HEK293 (cell line): Measurements from ENCODE around the gene GLIS1.

Source experiments
- CTCF ChIA-PET: fragments of 350-600 bp; formaldehyde crosslinking; extraction: SDS; loops from one replicate; lab custom pipeline; 2021; ENCODE audit warnings: antibody characterized with exemption; lab: Yijun Ruan, JAX
- POLR2A ChIA-PET: fragments of 300-600 bp; formaldehyde crosslinking; extraction: SDS; loops from one replicate; lab custom pipeline; 2020; ENCODE audit warnings: antibody characterized with exemption, inconsistent platforms; lab: Yijun Ruan, JAX
- H3K27ac ChIP-seq: fragments of 200-500 bp; sonication (Bioruptor generic); 2 replicates; pipeline ENCODE4 v1.5.1; 2014; ENCODE audit warnings: low read depth, low read length, control low read depth, inconsistent platforms; ENCODE audit errors: extremely low read depth
- H3K36me3 ChIP-seq, 2 experiments: fragments of 200-500 bp in 1 of 2; sonication (Bioruptor generic) in 1 of 2; 1 replicate in 1 of 2; 2 replicates in 1 of 2; pipeline ENCODE4 v1.5.1; 2014 to 2017; ENCODE audit warnings: inconsistent platforms in 2 of 2, low read length in 2 of 2; ENCODE audit not compliant: control insufficient read depth in 2 of 2, insufficient read depth in 1 of 2
- H3K4me1 ChIP-seq: fragments of 200-500 bp; sonication (Bioruptor generic); 2 replicates; pipeline ENCODE4 v1.5.1; 2014; ENCODE audit warnings: mild to moderate bottlenecking, low read length, inconsistent platforms; ENCODE audit not compliant: control insufficient read depth, insufficient read depth
- H3K4me3 ChIP-seq: 2 replicates; pipeline ENCODE4 v1.5.1; 2011; ENCODE audit warnings: low read depth, mild to moderate bottlenecking, control low read depth, low read length, moderate library complexity
- H3K9me3 ChIP-seq: fragments of 200-500 bp; sonication (Bioruptor generic); 2 replicates; pipeline ENCODE4 v1.5.1; 2014; ENCODE audit warnings: low read depth, low read length, inconsistent platforms; ENCODE audit not compliant: control insufficient read depth, insufficient read depth
- HOXD13 ChIP-seq: sonication (generic); formaldehyde crosslinking; IDR thresholded peaks from 2 replicates; pipeline ENCODE4 v1.8.0; 2022; ENCODE audit warnings: missing genetic modification reagents, borderline replicate concordance
- KLF1 ChIP-seq: fragments of 450-650 bp; formaldehyde crosslinking; IDR thresholded peaks from 2 replicates; pipeline ENCODE4 v1.5.1; 2016; ENCODE audit warnings: missing biosample characterization, missing genetic modification characterization
- KLF8 ChIP-seq: fragments of 450-650 bp; formaldehyde crosslinking; IDR thresholded peaks from 2 replicates; pipeline ENCODE4 v1.5.1; 2016; ENCODE audit warnings: missing biosample characterization, missing genetic modification characterization
- KLF9 ChIP-seq: fragments of 450-650 bp; formaldehyde crosslinking; IDR thresholded peaks from 2 replicates; pipeline ENCODE4 v1.5.1; 2016; ENCODE audit warnings: missing biosample characterization, missing genetic modification characterization, low read depth
- MZF1 ChIP-seq: fragments of 450-650 bp; formaldehyde crosslinking; IDR thresholded peaks from 2 replicates; pipeline ENCODE4 v1.5.1; 2017; ENCODE audit warnings: missing biosample characterization, missing genetic modification characterization, borderline replicate concordance
- SALL2 ChIP-seq: fragments of 450-650 bp; formaldehyde crosslinking; IDR thresholded peaks from 2 replicates; pipeline ENCODE4 v1.5.0; 2017; ENCODE audit warnings: missing biosample characterization, mild to moderate bottlenecking, missing genetic modification characterization, borderline replicate concordance
- ZBTB1 ChIP-seq: fragments of 450-650 bp; formaldehyde crosslinking; IDR thresholded peaks from 2 replicates; pipeline ENCODE4 v1.5.1; 2016; ENCODE audit warnings: missing biosample characterization, missing genetic modification characterization
- ZBTB17 ChIP-seq: fragments of 450-650 bp; formaldehyde crosslinking; IDR thresholded peaks from 2 replicates; pipeline ENCODE4 v1.5.1; 2016; ENCODE audit warnings: missing biosample characterization, missing genetic modification characterization
- ZFP69B ChIP-seq: fragments of 450-650 bp; formaldehyde crosslinking; IDR thresholded peaks from 2 replicates; pipeline ENCODE4 v1.5.1; 2016; ENCODE audit warnings: missing biosample characterization, missing genetic modification characterization
- ZIC2 ChIP-seq: fragments of 450-650 bp; formaldehyde crosslinking; IDR thresholded peaks from 2 replicates; pipeline ENCODE4 v1.5.1; 2016; ENCODE audit warnings: missing biosample characterization, missing genetic modification characterization
- ZNF114 ChIP-seq: fragments of 450-650 bp; formaldehyde crosslinking; IDR thresholded peaks from 2 replicates; pipeline ENCODE4 v1.5.0; 2017; ENCODE audit warnings: missing biosample characterization, missing genetic modification characterization
- ZNF248 ChIP-seq: fragments of 450-650 bp; formaldehyde crosslinking; IDR thresholded peaks from 2 replicates; pipeline ENCODE4 v1.5.1; 2017; ENCODE audit warnings: missing biosample characterization, missing genetic modification characterization
- ZNF391 ChIP-seq: fragments of 450-650 bp; formaldehyde crosslinking; IDR thresholded peaks from 2 replicates; pipeline ENCODE4 v1.5.1; 2016; ENCODE audit warnings: low read depth, missing biosample characterization, missing genetic modification characterization, borderline replicate concordance
- ZNF48 ChIP-seq: fragments of 450-650 bp; formaldehyde crosslinking; IDR thresholded peaks from 2 replicates; pipeline ENCODE4 v1.5.1; 2016; ENCODE audit warnings: missing biosample characterization, missing genetic modification characterization
- ZNF658 ChIP-seq: fragments of 450-650 bp; formaldehyde crosslinking; IDR thresholded peaks from 2 replicates; pipeline ENCODE4; 2016; ENCODE audit warnings: missing biosample characterization, missing genetic modification characterization
- ZNF768 ChIP-seq: fragments of 450-650 bp; formaldehyde crosslinking; IDR thresholded peaks from 2 replicates; pipeline ENCODE4 v1.5.1; 2018; ENCODE audit warnings: missing biosample characterization, mild to moderate bottlenecking, missing genetic modification characterization
- ZNF785 ChIP-seq: fragments of 450-650 bp; formaldehyde crosslinking; IDR thresholded peaks from 2 replicates; pipeline ENCODE4 v1.5.1; 2016; ENCODE audit warnings: missing biosample characterization, missing genetic modification characterization
- TF ChIP-seq, protein P1 (sequence below): sonication (generic); formaldehyde crosslinking; IDR thresholded peaks from 2 replicates; pipeline ENCODE4 v1.8.1; 2022; ENCODE audit warnings: mild to moderate bottlenecking, moderate library complexity, missing genetic modification reagents
- TF ChIP-seq, protein P2 (sequence below): fragments of 450-650 bp; formaldehyde crosslinking; IDR thresholded peaks from 2 replicates; pipeline ENCODE4 v1.5.1; 2017; ENCODE audit warnings: missing biosample characterization, mild to moderate bottlenecking, missing genetic modification characterization, moderate library complexity
- TF ChIP-seq, protein P3 (sequence below): fragments of 450-650 bp; formaldehyde crosslinking; IDR thresholded peaks from 2 replicates; pipeline ENCODE4 v1.5.1; 2016; ENCODE audit warnings: missing biosample characterization, missing genetic modification characterization
- TF ChIP-seq, protein P4 (sequence below): IDR thresholded peaks from 2 replicates; pipeline ENCODE4 v1.6.1; 2011; ENCODE audit warnings: mild to moderate bottlenecking, low read depth, low read length, borderline replicate concordance
- TF ChIP-seq, protein P5 (sequence below): fragments of 450-650 bp; formaldehyde crosslinking; IDR thresholded peaks from 2 replicates; pipeline ENCODE4 v1.5.1; 2016; ENCODE audit warnings: missing biosample characterization, missing genetic modification characterization, borderline replicate concordance
- TF ChIP-seq, protein P6 (sequence below): fragments of 450-650 bp; formaldehyde crosslinking; IDR thresholded peaks from 2 replicates; pipeline ENCODE4 v1.5.1; 2016; ENCODE audit warnings: missing biosample characterization, missing genetic modification characterization

Gene GLIS1

DNA sequence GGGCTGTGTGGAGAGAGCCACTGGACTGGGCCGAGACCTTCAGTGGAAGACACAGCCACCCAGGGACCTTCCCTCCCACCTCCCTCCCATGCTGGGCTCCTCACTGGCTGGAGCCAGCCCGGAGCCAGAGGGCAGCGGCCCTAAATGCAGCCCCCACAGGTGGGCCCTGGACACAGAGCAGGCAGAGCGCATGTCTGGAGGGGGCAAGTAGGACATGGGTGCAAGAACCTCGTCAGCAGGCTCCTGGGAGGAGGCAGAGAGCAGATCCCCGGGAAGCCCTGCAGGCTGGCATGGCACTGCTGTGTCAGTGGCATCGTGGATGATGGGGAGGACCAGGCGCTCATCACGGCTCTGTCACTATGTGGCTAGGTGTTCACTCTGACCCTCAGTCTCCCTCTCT is 234.1 kb downstream of the GLIS1 start:
- POLR2A ChIA-PET: no interaction called here

DNA sequence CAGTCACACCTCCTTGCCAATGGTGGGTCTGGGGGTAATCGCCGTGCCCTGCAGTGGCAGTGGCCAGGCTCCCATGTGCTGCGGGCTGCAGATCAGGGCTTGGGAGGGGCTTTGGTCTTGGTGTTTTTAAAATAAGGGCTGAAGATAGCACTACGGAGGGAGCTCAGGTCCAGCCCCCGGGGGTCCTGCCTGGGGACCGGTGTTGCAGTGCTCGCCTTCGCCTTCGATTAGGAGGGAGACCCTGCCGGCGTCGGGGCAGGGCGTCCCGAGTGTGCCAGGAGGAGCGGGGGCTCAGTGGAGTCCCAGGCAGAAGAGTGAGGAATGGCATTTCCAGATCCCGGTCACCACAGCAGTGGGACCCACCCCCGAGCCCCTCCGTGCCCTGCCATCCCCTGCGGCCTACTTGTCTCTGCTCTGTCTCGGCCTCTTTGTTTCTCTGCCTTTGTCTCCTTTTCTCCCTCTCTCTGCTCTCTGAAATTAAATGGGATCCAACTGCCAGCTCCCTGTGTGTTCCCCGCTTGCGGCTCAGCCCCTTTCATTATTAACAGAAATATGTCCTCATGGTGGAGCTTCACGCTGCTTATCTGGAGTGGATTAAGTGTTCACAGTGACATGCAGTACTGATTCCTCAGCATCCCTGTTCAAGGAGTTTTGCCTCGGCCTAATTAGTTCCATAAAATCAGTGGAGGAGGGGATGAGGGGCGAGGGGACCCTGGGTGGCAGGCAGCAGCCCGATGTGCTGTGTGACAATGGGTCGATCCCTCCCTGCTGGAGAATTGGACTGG is 235.3 kb downstream of the GLIS1 start:
- Histone ChIP-seq H3K9me3 (no peaks in the 10 kb centered on the region), H3K36me3 (no peaks in the 10 kb centered on the region), H3K4me3 (no peak overlapping the region), H3K4me1 (no peaks in the 10 kb centered on the region), H3K27ac (no peak overlapping the region)
- CTCF ChIA-PET: no interaction called here
- POLR2A ChIA-PET: no interaction called here
- TF ChIP-seq, protein P1, sequence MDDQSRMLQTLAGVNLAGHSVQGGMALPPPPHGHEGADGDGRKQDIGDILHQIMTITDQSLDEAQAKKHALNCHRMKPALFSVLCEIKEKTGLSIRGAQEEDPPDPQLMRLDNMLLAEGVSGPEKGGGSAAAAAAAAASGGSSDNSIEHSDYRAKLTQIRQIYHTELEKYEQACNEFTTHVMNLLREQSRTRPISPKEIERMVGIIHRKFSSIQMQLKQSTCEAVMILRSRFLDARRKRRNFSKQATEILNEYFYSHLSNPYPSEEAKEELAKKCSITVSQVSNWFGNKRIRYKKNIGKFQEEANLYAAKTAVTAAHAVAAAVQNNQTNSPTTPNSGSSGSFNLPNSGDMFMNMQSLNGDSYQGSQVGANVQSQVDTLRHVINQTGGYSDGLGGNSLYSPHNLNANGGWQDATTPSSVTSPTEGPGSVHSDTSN (CRISPR knock-in tag): no peak
- TF ChIP-seq ZNF785 (tag by site-specific recombination) (no peak), MZF1 (peak; percentile 61; the same call in 1 of the 2 replicates), SALL2 (no peak), ZNF48 (no peak)
- TF ChIP-seq, protein P2, sequence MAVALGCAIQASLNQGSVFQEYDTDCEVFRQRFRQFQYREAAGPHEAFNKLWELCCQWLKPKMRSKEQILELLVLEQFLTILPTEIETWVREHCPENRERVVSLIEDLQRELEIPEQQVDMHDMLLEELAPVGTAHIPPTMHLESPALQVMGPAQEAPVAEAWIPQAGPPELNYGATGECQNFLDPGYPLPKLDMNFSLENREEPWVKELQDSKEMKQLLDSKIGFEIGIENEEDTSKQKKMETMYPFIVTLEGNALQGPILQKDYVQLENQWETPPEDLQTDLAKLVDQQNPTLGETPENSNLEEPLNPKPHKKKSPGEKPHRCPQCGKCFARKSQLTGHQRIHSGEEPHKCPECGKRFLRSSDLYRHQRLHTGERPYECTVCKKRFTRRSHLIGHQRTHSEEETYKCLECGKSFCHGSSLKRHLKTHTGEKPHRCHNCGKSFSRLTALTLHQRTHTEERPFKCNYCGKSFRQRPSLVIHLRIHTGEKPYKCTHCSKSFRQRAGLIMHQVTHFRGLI (tag by site-specific recombination): no peak

More for the DNA sequence above, 234.1 kb downstream of the GLIS1 start:
- no peaks in the 10 kb centered on the region for H3K36me3 ChIP-seq
- no peaks in the 10 kb centered on the region for H3K4me1 ChIP-seq
- H3K4me3 ChIP-seq: no peak overlapping the region
- TF ChIP-seq ZFP69B (tag by site-specific recombination): no peak
- no peak for TF ChIP-seq KLF1 (tag by site-specific recombination)
- no peak for TF ChIP-seq ZNF658
- no peak for TF ChIP-seq KLF8 (tag by site-specific recombination)
- TF ChIP-seq ZIC2 (tag by site-specific recombination): no peak
- TF ChIP-seq, protein P3, sequence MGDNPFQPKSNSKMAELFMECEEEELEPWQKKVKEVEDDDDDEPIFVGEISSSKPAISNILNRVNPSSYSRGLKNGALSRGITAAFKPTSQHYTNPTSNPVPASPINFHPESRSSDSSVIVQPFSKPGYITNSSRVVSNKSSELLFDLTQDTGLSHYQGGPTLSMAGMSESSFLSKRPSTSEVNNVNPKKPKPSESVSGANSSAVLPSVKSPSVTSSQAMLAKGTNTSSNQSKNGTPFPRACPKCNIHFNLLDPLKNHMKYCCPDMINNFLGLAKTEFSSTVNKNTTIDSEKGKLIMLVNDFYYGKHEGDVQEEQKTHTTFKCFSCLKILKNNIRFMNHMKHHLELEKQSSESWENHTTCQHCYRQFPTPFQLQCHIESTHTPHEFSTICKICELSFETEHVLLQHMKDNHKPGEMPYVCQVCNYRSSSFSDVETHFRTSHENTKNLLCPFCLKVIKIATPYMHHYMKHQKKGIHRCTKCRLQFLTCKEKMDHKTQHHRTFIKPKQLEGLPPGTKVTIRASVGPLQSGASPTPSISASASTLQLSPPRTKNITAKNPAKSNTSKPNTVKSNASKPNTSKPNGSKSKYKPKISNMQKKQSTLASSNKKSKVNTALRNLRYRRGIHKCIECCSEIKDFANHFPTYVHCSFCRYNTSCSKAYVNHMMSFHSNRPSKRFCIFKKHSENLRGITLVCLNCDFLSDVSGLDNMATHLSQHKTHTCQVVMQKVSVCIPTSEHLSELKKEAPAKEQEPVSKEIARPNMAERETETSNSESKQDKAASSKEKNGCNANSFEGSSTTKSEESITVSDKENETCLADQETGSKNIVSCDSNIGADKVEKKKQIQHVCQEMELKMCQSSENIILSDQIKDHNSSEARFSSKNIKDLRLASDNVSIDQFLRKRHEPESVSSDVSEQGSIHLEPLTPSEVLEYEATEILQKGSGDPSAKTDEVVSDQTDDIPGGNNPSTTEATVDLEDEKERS: no peak
- no peak for TF ChIP-seq ZNF248 (tag by site-specific recombination)
- no peak for TF ChIP-seq ZNF785 (tag by site-specific recombination)
- no peak for TF ChIP-seq ZNF114 (tag by site-specific recombination)
- TF ChIP-seq, protein P4, sequence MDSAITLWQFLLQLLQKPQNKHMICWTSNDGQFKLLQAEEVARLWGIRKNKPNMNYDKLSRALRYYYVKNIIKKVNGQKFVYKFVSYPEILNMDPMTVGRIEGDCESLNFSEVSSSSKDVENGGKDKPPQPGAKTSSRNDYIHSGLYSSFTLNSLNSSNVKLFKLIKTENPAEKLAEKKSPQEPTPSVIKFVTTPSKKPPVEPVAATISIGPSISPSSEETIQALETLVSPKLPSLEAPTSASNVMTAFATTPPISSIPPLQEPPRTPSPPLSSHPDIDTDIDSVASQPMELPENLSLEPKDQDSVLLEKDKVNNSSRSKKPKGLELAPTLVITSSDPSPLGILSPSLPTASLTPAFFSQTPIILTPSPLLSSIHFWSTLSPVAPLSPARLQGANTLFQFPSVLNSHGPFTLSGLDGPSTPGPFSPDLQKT: no peak
- TF ChIP-seq ZNF768 (tag by site-specific recombination): no peak
- no peak for TF ChIP-seq HOXD13 (CRISPR knock-in tag)
- no peak for TF ChIP-seq ZBTB1 (tag by site-specific recombination)
- TF ChIP-seq ZBTB17 (tag by site-specific recombination): no peak
- no peak for TF ChIP-seq ZNF391 (tag by site-specific recombination)
- TF ChIP-seq KLF9 (tag by site-specific recombination): no peak
- TF ChIP-seq, protein P5, sequence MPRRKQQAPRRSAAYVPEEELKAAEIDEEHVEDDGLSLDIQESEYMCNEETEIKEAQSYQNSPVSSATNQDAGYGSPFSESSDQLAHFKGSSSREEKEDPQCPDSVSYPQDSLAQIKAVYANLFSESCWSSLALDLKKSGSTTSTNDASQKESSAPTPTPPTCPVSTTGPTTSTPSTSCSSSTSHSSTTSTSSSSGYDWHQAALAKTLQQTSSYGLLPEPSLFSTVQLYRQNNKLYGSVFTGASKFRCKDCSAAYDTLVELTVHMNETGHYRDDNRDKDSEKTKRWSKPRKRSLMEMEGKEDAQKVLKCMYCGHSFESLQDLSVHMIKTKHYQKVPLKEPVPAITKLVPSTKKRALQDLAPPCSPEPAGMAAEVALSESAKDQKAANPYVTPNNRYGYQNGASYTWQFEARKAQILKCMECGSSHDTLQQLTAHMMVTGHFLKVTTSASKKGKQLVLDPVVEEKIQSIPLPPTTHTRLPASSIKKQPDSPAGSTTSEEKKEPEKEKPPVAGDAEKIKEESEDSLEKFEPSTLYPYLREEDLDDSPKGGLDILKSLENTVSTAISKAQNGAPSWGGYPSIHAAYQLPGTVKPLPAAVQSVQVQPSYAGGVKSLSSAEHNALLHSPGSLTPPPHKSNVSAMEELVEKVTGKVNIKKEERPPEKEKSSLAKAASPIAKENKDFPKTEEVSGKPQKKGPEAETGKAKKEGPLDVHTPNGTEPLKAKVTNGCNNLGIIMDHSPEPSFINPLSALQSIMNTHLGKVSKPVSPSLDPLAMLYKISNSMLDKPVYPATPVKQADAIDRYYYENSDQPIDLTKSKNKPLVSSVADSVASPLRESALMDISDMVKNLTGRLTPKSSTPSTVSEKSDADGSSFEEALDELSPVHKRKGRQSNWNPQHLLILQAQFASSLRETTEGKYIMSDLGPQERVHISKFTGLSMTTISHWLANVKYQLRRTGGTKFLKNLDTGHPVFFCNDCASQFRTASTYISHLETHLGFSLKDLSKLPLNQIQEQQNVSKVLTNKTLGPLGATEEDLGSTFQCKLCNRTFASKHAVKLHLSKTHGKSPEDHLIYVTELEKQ (tag by site-specific recombination): no peak
- TF ChIP-seq, protein P6, sequence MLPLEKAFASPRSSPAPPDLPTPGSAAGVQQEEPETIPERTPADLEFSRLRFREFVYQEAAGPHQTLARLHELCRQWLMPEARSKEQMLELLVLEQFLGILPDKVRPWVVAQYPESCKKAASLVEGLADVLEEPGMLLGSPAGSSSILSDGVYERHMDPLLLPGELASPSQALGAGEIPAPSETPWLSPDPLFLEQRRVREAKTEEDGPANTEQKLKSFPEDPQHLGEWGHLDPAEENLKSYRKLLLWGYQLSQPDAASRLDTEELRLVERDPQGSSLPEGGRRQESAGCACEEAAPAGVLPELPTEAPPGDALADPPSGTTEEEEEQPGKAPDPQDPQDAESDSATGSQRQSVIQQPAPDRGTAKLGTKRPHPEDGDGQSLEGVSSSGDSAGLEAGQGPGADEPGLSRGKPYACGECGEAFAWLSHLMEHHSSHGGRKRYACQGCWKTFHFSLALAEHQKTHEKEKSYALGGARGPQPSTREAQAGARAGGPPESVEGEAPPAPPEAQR (tag by site-specific recombination): no peak
- H3K27ac ChIP-seq: no peak overlapping the region
- H3K9me3 ChIP-seq: no peaks in the 10 kb centered on the region
- CTCF ChIA-PET: no interaction called here
